ENCODE results near the gene PRR23B.

The PRR23B gene

DNA sequence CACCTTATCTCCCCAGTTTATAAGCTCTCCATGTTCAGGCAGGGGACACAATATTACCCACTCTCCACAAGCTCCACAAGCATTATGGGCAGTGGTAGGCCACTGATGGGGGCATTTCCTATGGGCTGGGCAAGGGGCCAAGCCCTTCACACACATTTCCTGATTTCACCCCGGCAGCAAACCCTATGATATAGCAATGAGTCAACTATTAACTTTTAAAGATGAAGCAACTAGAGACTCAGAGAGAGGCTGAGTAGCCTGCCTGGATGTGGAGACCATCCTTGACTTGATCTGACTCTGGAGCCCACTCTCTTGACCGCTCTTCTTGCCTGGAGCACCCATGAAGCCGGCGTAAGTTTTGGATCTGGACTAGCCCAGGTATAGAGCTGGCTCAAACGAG, 46.3 kb downstream of the PRR23B start:
- no peak for DNase-seq (ENCODE audit: low read depth)

DNA sequence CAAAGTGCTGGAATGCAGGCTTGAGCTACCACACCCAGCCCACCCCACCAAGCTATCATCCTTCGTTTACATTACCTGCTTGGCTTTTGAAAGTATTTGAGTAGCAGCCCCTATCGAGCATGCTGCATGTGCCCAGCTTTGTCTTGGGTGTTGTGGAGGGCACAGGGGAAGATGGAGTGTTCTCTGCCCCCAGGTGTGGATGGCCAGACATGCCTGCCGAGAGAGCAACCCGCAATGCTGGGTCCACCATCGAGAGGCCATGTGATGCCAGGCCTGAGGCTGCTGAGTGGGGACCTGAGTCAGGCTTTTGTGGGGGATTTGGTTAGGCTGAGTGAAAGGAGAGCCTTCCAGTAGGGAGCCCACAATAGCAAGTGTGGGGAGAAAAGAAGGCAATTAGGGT, 47.8 kb downstream of the PRR23B start:
- DNase-seq (ENCODE audit: low read depth) = no peak

DNA sequence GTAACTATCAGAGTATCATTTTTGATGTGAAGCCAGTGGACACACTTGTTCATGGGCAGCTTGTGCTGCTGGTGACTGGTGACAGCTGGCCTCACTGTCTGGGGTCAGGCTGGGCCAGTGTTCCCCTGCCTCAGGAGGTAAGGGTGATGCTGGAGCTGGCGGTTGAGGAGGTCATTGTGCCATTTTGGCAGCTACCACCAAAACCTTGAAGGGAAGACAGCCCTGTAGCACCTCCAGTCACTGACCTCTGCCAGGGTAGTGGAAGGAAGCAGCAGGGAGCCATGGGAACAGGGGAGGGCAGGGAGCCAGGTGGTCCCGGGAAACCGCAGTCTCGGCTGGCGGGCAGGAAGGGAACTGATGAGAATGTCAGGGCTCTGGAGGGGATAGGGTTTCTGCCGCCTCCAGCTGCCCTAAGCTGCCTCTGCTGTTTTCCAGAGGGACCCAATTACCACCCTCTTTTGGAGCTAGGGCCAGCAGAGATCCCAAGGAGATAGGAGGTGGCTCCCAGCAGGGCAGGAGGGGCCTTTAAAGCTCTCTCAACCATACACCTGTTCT, 48.9 kb downstream of the PRR23B start:
- no peak for DNase-seq (ENCODE audit: low read depth)
